ENCODE results near the gene CETP. TPM values are rescaled to one million over a fixed set of nuclear protein-coding genes. Genes with fewer than 3 reads are reported as not detected.

CETP gene
- total RNA-seq, 1 experiment from 2014 or later, result not detected

GRCh38 chr16:57019746-57020145, 58.0 kb downstream of the CETP start:
- POLR2A ChIA-PET (ENCODE audit: unreplicated experiment), result no interaction called here
- H3K27ac ChIP-seq (ENCODE audit: low read length), result no peak overlapping the region
- BruUV-seq (replicated peaks), result no TSS peak

GRCh38 chr16:57020651-57021050, 58.9 kb downstream of the CETP start:
- H3K4me3 ChIP-seq (ENCODE audit: low read length), result no peak overlapping the region
- no peaks in the 10 kb centered on the region for H3K9me2 ChIP-seq (replicated peaks; ENCODE audit: low read length)
- intact Hi-C loops (cut with micrococcal nuclease), result no loop called here
- ATAC-seq, result no peak
- H3K9ac ChIP-seq (ENCODE audit: low read length), result no peak overlapping the region
- no peaks in the 10 kb centered on the region for H3K27me3 ChIP-seq (ENCODE audit: low read length)
- H3F3A ChIP-seq (ENCODE audit: low read length, unreplicated experiment), result no peaks in the 10 kb centered on the region
- no peak for DNase-seq
- H3K79me2 ChIP-seq (ENCODE audit: low read length), result no peaks in the 10 kb centered on the region
- no peak overlapping the region for H2AFZ ChIP-seq (ENCODE audit: low read length)
- no TSS peak for BruUV-seq (replicated peaks)
- no peaks in the 10 kb centered on the region for H3K36me3 ChIP-seq (ENCODE audit: low read depth, low read length)
- no peak overlapping the region for H3K4me2 ChIP-seq (ENCODE audit: low read length)
- no peaks in the 10 kb centered on the region for H3K9me3 ChIP-seq (ENCODE audit: low read length)
- POLR2A ChIA-PET (ENCODE audit: unreplicated experiment), result interaction anchor here (0.7 kb wide), 1 partner anchor 10 kb away, joined by 3 read pairs; no protein-coding TSS in a partner anchor
- H4K20me1 ChIP-seq (ENCODE audit: low read length), result no peaks in the 10 kb centered on the region
- TF ChIP-seq, protein P1, sequence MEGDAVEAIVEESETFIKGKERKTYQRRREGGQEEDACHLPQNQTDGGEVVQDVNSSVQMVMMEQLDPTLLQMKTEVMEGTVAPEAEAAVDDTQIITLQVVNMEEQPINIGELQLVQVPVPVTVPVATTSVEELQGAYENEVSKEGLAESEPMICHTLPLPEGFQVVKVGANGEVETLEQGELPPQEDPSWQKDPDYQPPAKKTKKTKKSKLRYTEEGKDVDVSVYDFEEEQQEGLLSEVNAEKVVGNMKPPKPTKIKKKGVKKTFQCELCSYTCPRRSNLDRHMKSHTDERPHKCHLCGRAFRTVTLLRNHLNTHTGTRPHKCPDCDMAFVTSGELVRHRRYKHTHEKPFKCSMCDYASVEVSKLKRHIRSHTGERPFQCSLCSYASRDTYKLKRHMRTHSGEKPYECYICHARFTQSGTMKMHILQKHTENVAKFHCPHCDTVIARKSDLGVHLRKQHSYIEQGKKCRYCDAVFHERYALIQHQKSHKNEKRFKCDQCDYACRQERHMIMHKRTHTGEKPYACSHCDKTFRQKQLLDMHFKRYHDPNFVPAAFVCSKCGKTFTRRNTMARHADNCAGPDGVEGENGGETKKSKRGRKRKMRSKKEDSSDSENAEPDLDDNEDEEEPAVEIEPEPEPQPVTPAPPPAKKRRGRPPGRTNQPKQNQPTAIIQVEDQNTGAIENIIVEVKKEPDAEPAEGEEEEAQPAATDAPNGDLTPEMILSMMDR (conservative IDR thresholded peaks at IDR 0.05; ENCODE audit: low read depth, low read length), result no peak
- no peak for TF ChIP-seq EZH2phosphoT487 (IDR thresholded peaks at IDR 0.05; ENCODE audit: borderline replicate concordance, low read length)
- TF ChIP-seq EZH2 (IDR thresholded peaks at IDR 0.05; ENCODE audit: low read length, unreplicated experiment), result no peak
- H3K4me1 ChIP-seq (ENCODE audit: insufficient read depth, low read length), result no peaks in the 10 kb centered on the region
- CTCF ChIA-PET, result no interaction called here
- H3K27ac ChIP-seq (ENCODE audit: low read length), result no peak overlapping the region

More at GRCh38 chr16:57019746-57020145, 58.0 kb downstream of the CETP start:
- Histone ChIP-seq H3K4me2 (ENCODE audit: low read length) (no peak overlapping the region), H4K20me1 (ENCODE audit: low read length) (no peaks in the 10 kb centered on the region), H3K9ac (ENCODE audit: low read length) (no peak overlapping the region), H3K36me3 (ENCODE audit: low read depth, low read length) (no peaks in the 10 kb centered on the region), H3K9me2 (replicated peaks; ENCODE audit: low read length) (no peaks in the 10 kb centered on the region), H2AFZ (ENCODE audit: low read length) (no peak overlapping the region), H3K27me3 (ENCODE audit: low read length) (no peaks in the 10 kb centered on the region), H3K4me1 (ENCODE audit: insufficient read depth, low read length) (no peaks in the 10 kb centered on the region), H3K9me3 (ENCODE audit: low read length) (no peaks in the 10 kb centered on the region), H3K4me3 (ENCODE audit: low read length) (no peak overlapping the region), H3F3A (ENCODE audit: low read length, unreplicated experiment) (no peaks in the 10 kb centered on the region), H3K79me2 (ENCODE audit: low read length) (no peaks in the 10 kb centered on the region)
- no peak for DNase-seq
- no peak for ATAC-seq
- CTCF ChIA-PET, result interaction anchor here (0.5 kb wide), 1 partner anchor 175 kb away, joined by 3 read pairs; no protein-coding TSS in a partner anchor
- intact Hi-C loops (cut with micrococcal nuclease), result no loop called here
- TF ChIP-seq, protein P1 (conservative IDR thresholded peaks at IDR 0.05; ENCODE audit: low read depth, low read length), result no peak
- TF ChIP-seq EZH2phosphoT487 (IDR thresholded peaks at IDR 0.05; ENCODE audit: borderline replicate concordance, low read length) (no peak), EZH2 (IDR thresholded peaks at IDR 0.05; ENCODE audit: low read length, unreplicated experiment) (no peak)

GRCh38 chr16:57021757-57022156, 60.0 kb downstream of the CETP start:
- CTCF ChIA-PET, result no interaction called here
- no peaks in the 10 kb centered on the region for H3K9me3 ChIP-seq (ENCODE audit: low read length)
- DNase-seq, result no peak
- no peaks in the 10 kb centered on the region for H3K27me3 ChIP-seq (ENCODE audit: low read length)
- no peak for ATAC-seq
- no TSS peak for BruUV-seq (replicated peaks)
- no peak overlapping the region for H3K4me2 ChIP-seq (ENCODE audit: low read length)
- no peaks in the 10 kb centered on the region for H3F3A ChIP-seq (ENCODE audit: low read length, unreplicated experiment)
- TF ChIP-seq EZH2 (IDR thresholded peaks at IDR 0.05; ENCODE audit: low read length, unreplicated experiment) (no peak), EZH2phosphoT487 (IDR thresholded peaks at IDR 0.05; ENCODE audit: borderline replicate concordance, low read length) (no peak)
- TF ChIP-seq, protein P1 (conservative IDR thresholded peaks at IDR 0.05; ENCODE audit: low read depth, low read length), result no peak
- H3K4me1 ChIP-seq (ENCODE audit: insufficient read depth, low read length), result no peaks in the 10 kb centered on the region
- no peak overlapping the region for H3K27ac ChIP-seq (ENCODE audit: low read length)
- intact Hi-C loops (cut with micrococcal nuclease), result no loop called here
- no peaks in the 10 kb centered on the region for H3K9me2 ChIP-seq (replicated peaks; ENCODE audit: low read length)
- POLR2A ChIA-PET (ENCODE audit: unreplicated experiment), result no interaction called here
- no peaks in the 10 kb centered on the region for H4K20me1 ChIP-seq (ENCODE audit: low read length)
- no peaks in the 10 kb centered on the region for H3K79me2 ChIP-seq (ENCODE audit: low read length)
- no peak overlapping the region for H2AFZ ChIP-seq (ENCODE audit: low read length)
- no peak overlapping the region for H3K4me3 ChIP-seq (ENCODE audit: low read length)
- no peak overlapping the region for H3K9ac ChIP-seq (ENCODE audit: low read length)
- H3K36me3 ChIP-seq (ENCODE audit: low read depth, low read length), result no peaks in the 10 kb centered on the region

All from PC-3 (cell line).